Neuron (in vitro differentiated cells): Measurements from ENCODE around the gene MDH2.
A peak's percentile ranks its signal among the peaks of the same experiment; 100 is the strongest.
"Not testable (repeated sequence)": the region's sequence is repeated elsewhere in the genome, so short reads cannot be mapped to it uniquely, and the experiment has no call there.

Source experiments
- H2AFZ ChIP-seq: one replicate; pipeline ENCODE4 v1.6.1; 2013; ENCODE audit warnings: low read depth, mild to moderate bottlenecking, inconsistent platforms, low read length, moderate library complexity
- H3K27me3 ChIP-seq: one replicate; pipeline ENCODE4 v1.6.1; 2013; ENCODE audit warnings: low read length; ENCODE audit not compliant: insufficient read depth
- H3K36me3 ChIP-seq: one replicate; pipeline ENCODE4 v1.6.1; 2013; ENCODE audit warnings: low read length; ENCODE audit not compliant: insufficient read depth
- H3K4me1 ChIP-seq: one replicate; pipeline ENCODE4 v1.6.1; 2013; ENCODE audit warnings: low read length; ENCODE audit not compliant: insufficient read depth
- H3K4me3 ChIP-seq: 2 replicates; pipeline ENCODE4 v1.5.1; 2013; ENCODE audit warnings: mild to moderate bottlenecking, low read length, moderate library complexity
- H3K9me3 ChIP-seq: one replicate; pipeline ENCODE4 v1.6.1; 2013; ENCODE audit warnings: low read length

MDH2 gene

DNA sequence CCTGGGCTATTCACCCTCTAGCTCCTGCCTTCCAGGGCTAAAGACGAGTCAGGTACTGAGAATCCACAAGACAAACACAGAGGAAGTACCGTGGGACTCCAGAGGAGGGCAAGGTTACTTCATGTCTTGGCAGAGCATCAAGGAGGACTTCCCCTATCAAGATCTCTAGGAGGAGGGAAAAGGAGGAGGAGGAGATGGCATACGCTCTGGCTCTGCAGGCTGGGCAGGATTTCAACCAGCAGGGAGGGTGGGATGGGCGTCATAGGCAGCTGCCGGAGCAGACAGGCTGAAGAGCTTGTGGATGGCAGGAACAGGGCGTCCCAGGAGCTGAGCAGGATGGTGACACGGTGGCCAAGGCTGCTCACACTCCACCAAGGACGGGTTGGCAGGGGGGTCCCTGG is 21.3 kb downstream of the MDH2 start:
- H2AFZ ChIP-seq, result no peak overlapping the region
- H3K4me3 ChIP-seq, result no peak overlapping the region

DNA sequence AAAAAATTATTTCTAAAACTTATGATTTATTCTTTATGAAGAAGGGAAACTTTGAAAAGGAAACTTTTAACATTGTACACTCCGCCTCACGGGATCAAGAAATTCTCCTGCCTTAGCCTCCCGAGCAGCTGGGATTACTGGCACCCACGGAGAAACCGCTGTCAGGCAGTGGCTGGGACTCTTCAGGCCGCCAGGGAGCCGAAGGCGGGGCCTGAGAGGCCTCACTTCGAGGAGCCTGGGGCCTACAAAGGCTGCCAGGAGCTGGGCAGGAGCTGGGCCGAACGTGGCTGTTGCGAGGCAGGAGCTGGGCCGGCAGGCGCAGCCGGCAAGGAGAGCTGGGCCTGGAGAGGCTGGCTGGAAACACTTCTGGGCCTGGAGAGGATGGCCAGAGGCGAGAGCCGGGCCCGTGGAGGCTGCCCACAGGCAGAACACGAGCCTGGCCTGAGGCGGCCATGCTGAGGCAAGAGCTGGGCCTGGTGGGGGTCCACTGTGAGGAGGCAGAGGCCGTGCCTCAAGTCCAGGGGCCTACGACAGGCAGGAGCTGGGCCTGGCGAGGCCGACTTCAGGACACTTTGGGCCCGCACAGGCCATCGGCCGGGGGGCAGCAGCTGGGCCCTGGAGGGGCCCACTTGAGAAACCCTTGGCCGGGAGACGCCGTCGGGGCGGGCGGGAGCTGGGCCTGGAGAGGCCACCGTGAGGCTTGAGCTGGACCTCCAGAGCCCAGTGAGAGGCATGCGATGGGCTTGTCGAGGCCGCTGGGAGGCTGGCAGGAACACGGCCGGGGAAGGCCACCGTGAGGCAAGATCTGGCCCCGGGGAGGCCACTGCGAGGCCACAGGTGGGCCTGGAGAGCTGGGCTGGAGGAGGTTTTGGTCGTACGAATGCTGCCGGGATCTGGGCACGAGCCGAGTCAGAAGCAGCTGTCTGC is 23.7 kb downstream of the MDH2 start:
- H2AFZ ChIP-seq, result peak overlapping the region; percentile 61
- no peaks in the 10 kb centered on the region for H3K27me3 ChIP-seq
- no peaks in the 10 kb centered on the region for H3K9me3 ChIP-seq
- no peak overlapping the region for H3K4me3 ChIP-seq
- H3K4me1 ChIP-seq, result no peaks in the 10 kb centered on the region
- H3K36me3 ChIP-seq, result peaks cover 9% of the 10 kb centered on the region

More for the DNA sequence above, 21.3 kb downstream of the MDH2 start:
- Histone ChIP-seq H3K4me1 (no peaks in the 10 kb centered on the region), H3K36me3 (peaks cover 32% of the 10 kb centered on the region), H3K9me3 (no peaks in the 10 kb centered on the region), H3K27me3 (no peaks in the 10 kb centered on the region)

DNA sequence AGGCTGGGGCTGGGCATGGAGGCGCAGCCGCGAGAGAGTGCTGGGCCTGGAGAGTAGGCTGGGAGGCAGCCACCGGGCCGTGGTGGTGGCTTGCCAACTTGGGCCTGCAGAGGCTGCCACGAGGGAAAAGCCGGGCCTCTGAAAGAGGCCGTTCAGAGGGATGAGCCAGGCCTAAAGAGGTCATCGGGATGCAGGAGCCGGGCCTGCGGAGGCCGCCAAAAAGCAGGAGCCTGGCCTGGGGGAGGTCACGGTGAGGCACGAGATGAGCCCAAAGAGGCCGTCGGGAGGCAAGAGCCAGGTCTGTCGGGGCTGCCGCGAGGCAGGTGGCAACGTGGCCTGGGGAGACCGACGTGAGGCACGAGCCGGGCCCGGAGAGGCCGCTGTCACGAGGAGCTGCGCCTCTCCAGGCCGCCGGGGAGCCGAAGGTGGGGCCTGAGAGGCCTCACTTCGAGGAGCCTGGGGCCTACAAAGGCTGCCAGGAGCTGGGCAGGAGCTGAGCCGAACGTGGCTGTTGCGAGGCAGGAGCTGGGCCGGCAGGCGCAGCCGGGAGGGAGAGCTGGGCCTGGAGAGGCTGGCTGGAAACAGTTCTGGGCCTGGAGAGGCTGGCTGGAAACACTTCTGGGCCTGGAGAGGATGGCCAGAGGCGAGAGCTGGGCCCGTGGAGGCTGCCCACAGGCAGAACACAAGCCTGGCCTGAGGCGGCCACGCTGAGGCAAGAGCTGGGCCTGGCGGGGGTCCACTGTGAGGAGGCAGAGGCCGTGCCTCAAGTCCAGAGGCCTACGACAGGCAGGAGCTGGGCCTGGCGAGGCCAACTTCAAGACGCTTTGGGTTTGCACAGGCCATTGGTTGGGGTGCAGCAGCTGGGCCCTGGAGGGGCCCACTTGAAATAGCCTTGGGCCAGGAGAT is 24.6 kb downstream of the MDH2 start:
- Histone ChIP-seq H3K4me1 (no peaks in the 10 kb centered on the region), H3K36me3 (no peaks in the 10 kb centered on the region), H3K4me3 (no peak overlapping the region), H2AFZ (no peak overlapping the region), H3K27me3 (no peaks in the 10 kb centered on the region), H3K9me3 (no peaks in the 10 kb centered on the region)

DNA sequence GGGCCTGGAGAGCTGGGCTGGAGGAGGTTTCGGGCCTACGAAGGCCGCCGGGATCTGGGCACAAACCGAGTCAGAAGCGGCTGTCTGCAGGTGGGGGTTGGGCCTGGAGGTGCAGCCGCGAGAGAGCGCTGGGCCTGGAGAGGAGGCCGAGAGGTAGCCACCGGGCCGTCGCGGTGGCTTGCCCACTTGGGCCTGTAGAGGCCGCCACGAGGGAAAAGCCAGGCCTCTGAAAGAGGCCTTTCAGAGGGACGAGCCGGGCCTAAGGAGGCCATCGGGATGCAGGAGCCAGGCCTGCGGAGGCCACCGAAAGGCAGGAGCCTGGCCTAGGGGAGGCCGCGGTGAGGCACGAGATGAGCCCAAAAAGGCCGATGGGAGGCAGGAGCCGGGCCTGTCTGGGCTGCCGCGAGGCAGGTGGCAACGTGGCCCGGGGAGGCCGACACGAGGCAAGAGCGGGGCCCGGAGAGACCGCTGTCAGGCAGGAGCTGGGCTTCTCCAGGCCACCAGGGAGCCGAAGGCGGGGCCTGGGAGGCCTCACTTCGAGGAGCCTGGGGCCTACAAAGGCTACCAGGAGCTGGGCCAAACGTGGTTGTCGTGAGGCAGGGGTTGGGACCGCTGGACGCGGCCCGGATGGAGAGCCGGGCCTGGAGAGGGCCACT is 25.6 kb downstream of the MDH2 start:
- no peak overlapping the region for H3K4me3 ChIP-seq
- no peaks in the 10 kb centered on the region for H3K27me3 ChIP-seq
- H3K9me3 ChIP-seq, result no peaks in the 10 kb centered on the region
- no peaks in the 10 kb centered on the region for H3K4me1 ChIP-seq
- H2AFZ ChIP-seq, result no peak overlapping the region
- H3K36me3 ChIP-seq, result no peaks in the 10 kb centered on the region

DNA sequence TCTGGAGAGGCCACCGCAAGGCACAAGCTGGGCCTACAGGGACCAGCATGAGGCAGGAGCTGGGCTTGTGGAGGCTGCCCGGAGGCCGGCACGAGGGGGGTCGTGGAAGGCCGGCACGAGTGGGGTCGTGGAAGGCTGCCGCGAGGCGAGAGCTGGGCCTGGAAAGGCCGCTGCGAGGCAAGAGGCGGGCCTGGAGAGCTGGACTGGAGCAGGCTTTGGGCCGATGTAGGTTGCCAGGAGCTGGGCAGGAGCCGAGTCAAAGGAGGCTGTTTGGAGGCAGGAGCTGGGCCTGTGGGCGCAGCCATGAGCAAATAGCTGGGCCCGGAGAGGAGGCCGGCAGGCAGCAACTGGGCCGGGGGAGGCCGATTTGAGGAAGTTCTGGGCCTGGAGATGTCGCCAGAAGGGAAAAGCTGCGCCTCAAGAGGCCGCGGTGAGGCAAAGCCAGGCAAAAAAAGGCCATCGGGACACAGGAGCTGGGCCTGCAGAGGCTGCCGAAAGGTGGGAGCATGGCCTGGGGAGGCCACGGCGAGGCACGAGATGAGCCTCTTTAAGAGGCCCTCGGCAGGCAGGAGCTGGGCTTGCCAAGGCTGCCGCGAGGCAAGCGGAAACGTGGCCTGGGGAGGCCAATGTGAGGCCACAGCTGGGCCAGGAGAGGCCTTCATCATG is 26.5 kb downstream of the MDH2 start:
- Histone ChIP-seq H3K9me3 (no peaks in the 10 kb centered on the region), H3K4me1 (no peaks in the 10 kb centered on the region), H3K27me3 (no peaks in the 10 kb centered on the region), H2AFZ (no peak overlapping the region), H3K4me3 (no peak overlapping the region), H3K36me3 (no peaks in the 10 kb centered on the region)

DNA sequence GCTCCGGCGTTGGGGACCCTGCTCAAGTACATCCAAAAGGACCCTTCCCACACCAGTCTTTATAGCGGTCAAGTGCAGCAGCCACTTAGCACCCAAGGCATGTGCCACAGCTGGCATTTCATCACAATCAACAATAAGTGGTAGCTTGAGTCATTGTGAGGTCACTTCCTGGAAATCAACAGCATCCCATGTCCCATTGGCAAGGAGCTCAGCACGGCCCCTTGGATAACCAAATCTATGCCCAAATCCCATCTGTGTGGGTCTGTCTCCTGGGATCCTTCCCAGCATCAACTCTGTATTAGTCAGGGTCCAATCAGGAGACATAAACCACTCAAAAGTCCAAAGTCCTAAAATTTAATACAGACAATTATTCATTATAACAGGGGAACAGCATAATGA is 27.1 kb downstream of the MDH2 start:
- Histone ChIP-seq H2AFZ (no peak overlapping the region), H3K9me3 (no peaks in the 10 kb centered on the region), H3K27me3 (no peaks in the 10 kb centered on the region), H3K4me3 (no peak overlapping the region), H3K36me3 (no peaks in the 10 kb centered on the region), H3K4me1 (no peaks in the 10 kb centered on the region)

DNA sequence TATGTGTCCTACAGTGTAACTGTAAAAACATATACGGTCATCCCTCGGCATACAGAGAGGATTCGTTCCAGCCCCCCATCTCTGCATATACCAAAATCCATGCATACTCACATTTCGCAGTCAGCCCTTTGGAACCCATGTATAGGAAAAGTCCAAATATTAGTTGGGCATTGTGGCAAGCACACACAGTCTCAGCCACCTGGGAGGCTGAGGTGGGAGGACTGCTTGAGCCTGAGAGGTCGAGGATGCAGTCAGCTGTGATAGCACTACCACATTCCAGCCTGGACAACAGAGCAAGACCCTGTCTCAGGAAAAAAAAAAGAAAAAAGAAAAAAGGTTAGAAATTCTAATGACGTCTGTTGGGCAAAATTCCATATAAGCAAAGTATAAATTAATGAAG is 29.1 kb downstream of the MDH2 start:
- H3K9me3 ChIP-seq, result no peaks in the 10 kb centered on the region
- H3K27me3 ChIP-seq, result no peaks in the 10 kb centered on the region
- no peaks in the 10 kb centered on the region for H3K36me3 ChIP-seq
- no peak overlapping the region for H2AFZ ChIP-seq
- no peaks in the 10 kb centered on the region for H3K4me1 ChIP-seq
- no peak overlapping the region for H3K4me3 ChIP-seq

DNA sequence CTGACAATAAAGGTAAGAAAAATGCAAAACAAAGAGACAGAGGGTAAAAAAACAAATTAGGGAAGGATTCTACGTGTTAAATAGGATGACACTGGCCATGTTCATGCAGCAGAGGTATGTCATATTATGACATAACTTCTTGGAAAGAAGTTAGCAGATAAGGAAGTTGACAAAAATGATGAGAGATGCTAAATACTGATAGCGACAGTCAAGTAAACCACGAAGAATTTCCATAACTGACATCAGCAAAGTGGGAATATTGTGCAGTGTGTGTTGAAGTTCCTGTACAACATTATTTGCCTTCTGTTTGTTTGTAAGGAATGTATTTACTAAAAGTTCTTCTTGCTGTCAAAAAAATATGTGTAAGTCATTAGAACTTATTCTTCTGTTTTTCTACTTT is 29.5 kb downstream of the MDH2 start:
- Histone ChIP-seq H3K4me1 (no peaks in the 10 kb centered on the region), H2AFZ (no peak overlapping the region), H3K9me3 (no peaks in the 10 kb centered on the region), H3K36me3 (no peaks in the 10 kb centered on the region), H3K4me3 (no peak overlapping the region), H3K27me3 (no peaks in the 10 kb centered on the region)

DNA sequence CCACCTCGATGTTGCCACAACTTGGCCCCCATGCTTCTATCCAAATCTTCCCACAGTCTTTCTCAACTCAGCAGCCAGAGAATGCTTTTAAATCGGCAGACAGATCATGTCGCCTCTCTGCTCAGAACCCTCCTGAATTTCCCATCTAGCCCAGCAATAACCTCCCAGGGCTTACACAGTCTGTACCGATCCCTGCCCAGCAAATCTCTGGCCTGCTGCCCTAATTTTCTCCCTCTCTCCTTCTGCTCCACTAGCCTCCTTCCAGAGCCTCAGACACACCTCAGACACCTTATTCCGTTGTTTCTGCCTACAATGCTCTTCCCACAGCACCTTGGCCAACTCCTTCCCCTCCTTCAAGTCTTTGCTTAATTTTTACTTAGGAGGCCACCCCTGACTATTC is 32.3 kb downstream of the MDH2 start:
- no peaks in the 10 kb centered on the region for H3K27me3 ChIP-seq
- no peaks in the 10 kb centered on the region for H3K4me1 ChIP-seq
- H3K4me3 ChIP-seq, result no peak overlapping the region
- H3K9me3 ChIP-seq, result no peaks in the 10 kb centered on the region
- no peak overlapping the region for H2AFZ ChIP-seq
- H3K36me3 ChIP-seq, result no peaks in the 10 kb centered on the region

DNA sequence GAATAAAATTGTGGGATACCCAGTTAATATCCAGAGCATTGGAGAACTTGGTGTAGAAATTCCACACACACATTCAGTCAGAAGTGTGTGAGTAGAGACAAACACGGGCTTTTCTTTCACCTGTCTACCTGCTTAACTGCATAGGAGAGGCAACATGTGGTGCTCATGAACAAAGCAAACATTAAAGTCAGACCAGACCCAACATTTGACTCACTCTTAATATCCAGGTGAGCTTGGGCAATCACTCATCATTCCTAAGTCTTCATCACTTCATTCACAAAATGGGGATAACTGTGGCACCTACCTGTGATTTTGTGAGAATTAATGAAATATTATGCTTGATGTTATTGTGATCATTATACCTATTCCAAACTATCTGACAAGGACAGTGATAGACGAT is 36.2 kb downstream of the MDH2 start:
- not testable (repeated sequence) for H3K4me3 ChIP-seq, H3K36me3 ChIP-seq, H3K27me3 ChIP-seq, H3K4me1 ChIP-seq, H2AFZ ChIP-seq, H3K9me3 ChIP-seq

DNA sequence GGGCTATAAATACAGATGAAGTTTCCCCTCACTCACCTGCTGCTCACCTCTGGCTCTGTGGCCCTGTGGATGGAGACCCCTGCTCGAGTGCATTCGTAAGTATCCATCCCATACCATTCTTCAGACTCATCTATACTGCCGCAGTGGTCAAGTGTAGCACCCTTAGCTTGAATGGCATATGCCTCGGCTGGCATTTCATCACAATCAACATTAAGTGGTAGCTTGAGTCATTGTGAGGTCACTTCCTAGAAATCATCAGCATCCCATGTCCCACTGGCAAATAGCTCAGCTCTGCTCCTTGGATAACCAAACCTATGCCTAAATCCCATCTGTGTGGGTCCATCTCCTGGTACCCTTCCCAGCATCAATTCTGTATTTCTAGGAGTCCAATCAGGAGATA is 38.2 kb downstream of the MDH2 start:
- Histone ChIP-seq H3K4me3 (no peak overlapping the region), H3K9me3 (no peaks in the 10 kb centered on the region), H3K27me3 (no peaks in the 10 kb centered on the region), H2AFZ (no peak overlapping the region), H3K36me3 (no peaks in the 10 kb centered on the region), H3K4me1 (no peaks in the 10 kb centered on the region)

DNA sequence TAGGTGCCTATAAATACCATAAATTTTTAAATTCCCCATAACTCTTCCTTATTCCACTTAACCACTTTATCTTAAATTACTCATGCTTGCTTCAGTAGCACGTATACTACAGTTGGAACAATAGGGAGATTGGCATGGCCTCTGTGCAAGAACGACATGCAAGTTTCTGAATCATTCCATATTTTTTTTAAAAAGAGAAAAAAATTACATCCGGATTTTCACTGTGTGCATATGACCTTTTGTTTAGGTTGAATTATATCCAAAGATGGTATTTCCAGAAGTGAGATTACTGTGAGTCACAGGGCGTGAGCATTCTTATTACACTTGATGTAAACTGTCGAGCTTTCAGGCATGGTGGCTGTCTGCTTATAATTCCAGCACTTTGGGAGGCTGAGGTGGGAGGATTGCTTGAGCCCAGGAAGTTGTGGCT is 39.5 kb downstream of the MDH2 start:
- not testable (repeated sequence) for H3K36me3 ChIP-seq, H3K9me3 ChIP-seq, H3K27me3 ChIP-seq, H3K4me1 ChIP-seq, H3K4me3 ChIP-seq, H2AFZ ChIP-seq
